ENCODE results near the gene SHROOM3.

DNA sequence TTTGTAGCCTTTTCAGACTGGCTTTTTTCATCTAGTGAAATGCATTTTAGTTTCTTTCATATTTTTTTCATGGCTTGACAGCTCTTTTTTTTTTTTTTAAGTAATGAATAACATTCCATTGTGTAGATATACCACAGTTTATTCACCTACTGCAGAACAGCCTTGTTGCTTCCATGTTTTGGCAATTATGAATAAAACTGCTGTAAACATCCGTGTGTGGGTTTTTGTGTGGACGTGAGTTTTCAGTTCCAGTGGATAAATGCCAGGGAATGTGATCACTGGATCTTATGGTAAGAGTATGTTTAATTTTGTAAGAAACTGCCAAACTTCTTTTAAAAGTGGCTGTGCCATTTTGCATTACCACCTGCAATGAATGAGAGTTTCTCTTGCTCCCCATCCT is 302.2 kb downstream of the SHROOM3 start:
- no peak for TF ChIP-seq POLR2A (IDR thresholded peaks at IDR 0.05)
- TF ChIP-seq, protein P1, sequence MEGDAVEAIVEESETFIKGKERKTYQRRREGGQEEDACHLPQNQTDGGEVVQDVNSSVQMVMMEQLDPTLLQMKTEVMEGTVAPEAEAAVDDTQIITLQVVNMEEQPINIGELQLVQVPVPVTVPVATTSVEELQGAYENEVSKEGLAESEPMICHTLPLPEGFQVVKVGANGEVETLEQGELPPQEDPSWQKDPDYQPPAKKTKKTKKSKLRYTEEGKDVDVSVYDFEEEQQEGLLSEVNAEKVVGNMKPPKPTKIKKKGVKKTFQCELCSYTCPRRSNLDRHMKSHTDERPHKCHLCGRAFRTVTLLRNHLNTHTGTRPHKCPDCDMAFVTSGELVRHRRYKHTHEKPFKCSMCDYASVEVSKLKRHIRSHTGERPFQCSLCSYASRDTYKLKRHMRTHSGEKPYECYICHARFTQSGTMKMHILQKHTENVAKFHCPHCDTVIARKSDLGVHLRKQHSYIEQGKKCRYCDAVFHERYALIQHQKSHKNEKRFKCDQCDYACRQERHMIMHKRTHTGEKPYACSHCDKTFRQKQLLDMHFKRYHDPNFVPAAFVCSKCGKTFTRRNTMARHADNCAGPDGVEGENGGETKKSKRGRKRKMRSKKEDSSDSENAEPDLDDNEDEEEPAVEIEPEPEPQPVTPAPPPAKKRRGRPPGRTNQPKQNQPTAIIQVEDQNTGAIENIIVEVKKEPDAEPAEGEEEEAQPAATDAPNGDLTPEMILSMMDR (IDR thresholded peaks at IDR 0.05) = no peak

All from Peyer's patch (tissue), 4 donors.